Body of pancreas (tissue), 4 donors: Measurements from ENCODE around the gene MON1B.

Experiments
- POLR2A ChIP-seq, 3 donors: fragments of 450-650 bp; IDR thresholded peaks; one replicate each; pipeline ENCODE4 v1.6.1; 2016; ENCODE audit warnings: antibody characterized with exemption in 3 of 3, mild to moderate bottlenecking in 2 of 3
- TF ChIP-seq, protein P1 (sequence below), 7 experiments: fragments of 450-650 bp in 4 of 7; fragments of 200-600 bp in 3 of 7; sonication (generic) in 3 of 7; IDR thresholded peaks; one replicate each; pipeline ENCODE4 v1.5.1; 2016 to 2019; ENCODE audit warnings: antibody characterized with exemption in 7 of 7

DNA sequence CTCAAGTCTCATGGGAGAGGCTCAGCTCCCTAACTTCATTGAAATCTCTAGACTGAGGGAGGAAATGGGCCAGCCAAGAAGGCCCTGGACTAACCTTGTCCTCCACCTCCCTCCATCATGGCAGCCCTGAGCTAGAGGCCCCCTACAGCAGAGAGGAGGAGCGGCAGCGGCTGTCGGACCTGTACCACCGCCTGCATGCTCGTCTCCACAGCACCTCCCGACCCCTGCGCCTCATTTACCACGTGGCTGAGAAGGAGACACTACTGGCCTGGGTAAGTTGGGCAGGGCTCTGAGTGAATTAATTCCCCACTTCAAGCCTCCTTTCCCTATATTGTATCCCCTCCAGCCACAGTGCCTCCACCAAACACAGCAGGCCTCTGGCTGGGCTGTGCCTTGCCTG lies 4.4 kb downstream of the MON1B start:
- TF ChIP-seq POLR2A (IDR thresholded peaks at IDR 0.05), result no peak
- TF ChIP-seq, protein P1, sequence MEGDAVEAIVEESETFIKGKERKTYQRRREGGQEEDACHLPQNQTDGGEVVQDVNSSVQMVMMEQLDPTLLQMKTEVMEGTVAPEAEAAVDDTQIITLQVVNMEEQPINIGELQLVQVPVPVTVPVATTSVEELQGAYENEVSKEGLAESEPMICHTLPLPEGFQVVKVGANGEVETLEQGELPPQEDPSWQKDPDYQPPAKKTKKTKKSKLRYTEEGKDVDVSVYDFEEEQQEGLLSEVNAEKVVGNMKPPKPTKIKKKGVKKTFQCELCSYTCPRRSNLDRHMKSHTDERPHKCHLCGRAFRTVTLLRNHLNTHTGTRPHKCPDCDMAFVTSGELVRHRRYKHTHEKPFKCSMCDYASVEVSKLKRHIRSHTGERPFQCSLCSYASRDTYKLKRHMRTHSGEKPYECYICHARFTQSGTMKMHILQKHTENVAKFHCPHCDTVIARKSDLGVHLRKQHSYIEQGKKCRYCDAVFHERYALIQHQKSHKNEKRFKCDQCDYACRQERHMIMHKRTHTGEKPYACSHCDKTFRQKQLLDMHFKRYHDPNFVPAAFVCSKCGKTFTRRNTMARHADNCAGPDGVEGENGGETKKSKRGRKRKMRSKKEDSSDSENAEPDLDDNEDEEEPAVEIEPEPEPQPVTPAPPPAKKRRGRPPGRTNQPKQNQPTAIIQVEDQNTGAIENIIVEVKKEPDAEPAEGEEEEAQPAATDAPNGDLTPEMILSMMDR (IDR thresholded peaks at IDR 0.05), result no peak
